ENCODE measurements around the gene LTBP3. TPM values are rescaled to one million over a fixed set of nuclear protein-coding genes. Genes with fewer than 3 reads are reported as not detected.

LTBP3 gene
- total and polyA plus RNA-seq, 2 of the 13 experiments (the other 11 are each of a cell fraction or from before 2014, with no cell fraction given), result 12.2 to 68.1 TPM

GRCh38 chr11:65525546-65526480, 32.3 kb downstream of the LTBP3 start (continued):
- peak; percentile 60; the same call in 1 of the 2 replicates for TF ChIP-seq ZNF687 (CRISPR knock-in tag; IDR thresholded peaks at IDR 0.05)
- no peak for TF ChIP-seq SMAD9 (CRISPR knock-in tag; IDR thresholded peaks at IDR 0.05)
- TF ChIP-seq ATF3 (CRISPR knock-in tag; IDR thresholded peaks at IDR 0.05), result no peak
- no peak for TF ChIP-seq RNF219 (CRISPR knock-in tag; IDR thresholded peaks at IDR 0.05)
- no peak for TF ChIP-seq NFIC (IDR thresholded peaks at IDR 0.05; ENCODE audit: low read length)
- no peak for TF ChIP-seq ZNF550 (CRISPR knock-in tag; IDR thresholded peaks at IDR 0.05; ENCODE audit: borderline replicate concordance)
- no peak for TF ChIP-seq ZNF274 (CRISPR knock-in tag; IDR thresholded peaks at IDR 0.05)
- no peak for TF ChIP-seq IRF2 (CRISPR knock-in tag; IDR thresholded peaks at IDR 0.05)
- TF ChIP-seq SIN3B (IDR thresholded peaks at IDR 0.05; ENCODE audit: low read length), result no peak
- TF ChIP-seq CCDC6 (CRISPR knock-in tag; IDR thresholded peaks at IDR 0.05), result no peak
- TF ChIP-seq CREB1 (IDR thresholded peaks at IDR 0.05), result no peak
- TF ChIP-seq CREB1 (CRISPR knock-in tag; IDR thresholded peaks at IDR 0.05), result no peak
- 0 out of 2 replicates have a peak, but pooled peaks have one; percentile 8 for TF ChIP-seq AKAP8 (CRISPR knock-in tag; IDR thresholded peaks at IDR 0.05)
- peak; percentile 3; the same call in 1 of the 2 replicates for TF ChIP-seq NFKBIZ (CRISPR knock-in tag; IDR thresholded peaks at IDR 0.05)
- TF ChIP-seq ZFAT (CRISPR knock-in tag; conservative IDR thresholded peaks at IDR 0.05), result no peak
- TF ChIP-seq RERE (CRISPR knock-in tag; IDR thresholded peaks at IDR 0.05; ENCODE audit: low read depth), result no peak
- no peak for TF ChIP-seq ETV6 (CRISPR knock-in tag; conservative IDR thresholded peaks at IDR 0.05)
- TF ChIP-seq POGZ (CRISPR knock-in tag; IDR thresholded peaks at IDR 0.05), result no peak
